ENCODE data around the gene HOXB1.

HOXB1 gene

DNA sequence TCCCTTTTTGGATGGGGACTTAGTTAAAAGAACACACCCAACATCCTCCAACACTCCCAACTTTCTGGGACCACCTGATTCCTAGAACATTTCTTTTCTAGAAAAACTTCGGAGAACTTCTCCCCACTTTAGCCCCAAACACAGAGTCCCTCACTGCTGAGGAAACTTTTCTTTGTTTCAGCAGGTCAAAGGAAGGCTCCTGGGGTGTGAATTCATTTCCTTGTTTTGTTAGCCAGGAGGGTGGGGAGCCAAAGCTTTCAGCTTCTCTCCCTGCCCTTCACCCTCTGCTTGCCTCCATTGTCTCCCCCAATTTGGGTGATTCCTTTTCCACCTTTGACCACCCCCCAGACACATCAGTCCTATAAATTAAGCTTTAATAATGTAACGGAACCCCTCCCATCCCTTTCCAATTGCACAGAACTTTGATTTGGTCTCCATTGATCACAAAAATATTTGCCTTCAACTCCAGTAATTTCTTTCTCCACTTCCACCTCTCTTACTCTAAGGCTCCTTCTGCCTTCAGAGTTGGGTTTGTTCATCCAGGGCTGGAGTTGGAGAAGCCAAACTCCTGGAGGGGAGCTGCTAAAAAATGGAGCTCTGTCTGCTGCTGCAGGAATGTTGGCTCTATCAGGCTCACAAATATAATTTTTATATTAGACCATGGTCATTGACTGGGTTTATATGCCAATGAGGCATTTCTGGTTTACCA lies 37.0 kb upstream of the HOXB1 start:
- no peak for DNase-seq (ENCODE audit: low spot score)

DNA sequence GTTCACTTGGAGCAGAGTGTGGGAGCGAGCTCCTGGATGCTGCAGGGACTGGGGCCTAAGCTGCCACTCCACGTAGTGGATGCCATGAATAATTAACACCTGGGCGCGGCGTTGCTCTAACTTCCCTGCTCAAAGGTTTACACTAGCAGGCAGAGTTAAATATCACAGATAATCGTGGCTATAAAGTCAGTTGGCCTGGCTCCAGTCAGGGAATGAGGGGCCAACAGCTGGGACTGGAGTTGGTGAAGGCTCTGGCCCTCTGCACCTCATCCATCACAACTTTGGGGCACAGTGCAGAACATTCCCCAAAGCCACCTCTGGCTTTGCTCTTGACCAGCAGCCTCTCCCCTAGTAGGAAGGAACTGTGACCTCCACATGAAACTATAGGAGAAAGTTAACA lies 36.4 kb upstream of the HOXB1 start:
- no peak for DNase-seq (ENCODE audit: low spot score)

DNA sequence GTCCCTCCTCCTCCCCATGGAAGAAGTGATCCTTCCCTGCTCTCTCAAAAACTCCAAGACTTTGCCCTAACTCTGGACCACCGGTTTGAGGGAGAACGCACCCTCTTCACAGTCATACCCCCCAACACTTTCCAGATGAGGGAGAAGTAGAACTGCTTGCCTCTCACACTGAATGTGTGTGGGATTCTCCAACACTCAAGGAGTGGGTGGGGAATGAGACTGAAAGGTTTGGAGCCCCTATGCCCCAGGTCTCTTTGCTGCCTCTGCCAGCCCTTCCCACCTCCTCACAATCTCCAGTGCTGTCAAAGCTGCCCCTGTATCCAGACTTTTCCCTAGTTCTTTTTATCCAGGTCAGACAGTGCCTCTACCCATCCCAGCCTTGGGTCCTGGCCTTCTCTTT lies 35.9 kb upstream of the HOXB1 start:
- DNase-seq (ENCODE audit: low spot score): no peak

DNA sequence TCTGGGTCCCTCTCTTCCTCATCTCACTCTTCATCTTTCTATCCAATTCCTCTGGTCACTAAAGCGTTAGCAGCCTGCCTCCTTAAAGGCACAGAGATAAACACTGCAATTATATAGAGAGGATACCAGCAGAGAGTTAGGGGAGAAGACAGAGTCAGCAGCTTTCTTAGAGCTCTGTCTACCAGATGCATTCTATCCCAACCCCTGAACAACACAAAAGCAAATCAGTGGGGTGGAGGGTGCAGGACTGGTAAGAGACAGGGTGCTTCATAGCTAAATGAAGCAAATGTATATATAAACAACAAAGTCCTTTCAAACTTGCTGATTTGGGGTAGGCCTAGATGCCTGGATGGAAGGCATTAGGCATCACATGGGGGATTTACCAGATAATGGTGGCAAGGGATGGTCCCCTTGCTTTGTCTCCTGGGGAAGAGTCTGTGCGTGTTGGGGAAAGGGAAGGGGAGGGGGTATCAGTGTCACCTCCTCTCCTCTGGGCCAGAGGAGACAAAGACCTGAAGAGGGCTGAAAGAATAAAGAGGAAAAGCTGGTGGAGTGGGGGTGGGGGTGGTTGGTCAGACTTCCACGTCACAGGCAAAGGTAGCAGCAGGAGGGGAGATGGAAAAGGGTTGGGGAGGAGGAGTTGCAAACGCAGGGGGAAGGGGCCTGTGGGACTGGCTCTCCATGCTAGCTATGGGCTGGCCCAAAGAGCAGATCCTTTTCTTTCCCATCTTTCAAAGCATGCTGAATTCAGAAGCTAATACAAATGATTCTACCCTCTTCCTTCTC lies 35.3 kb upstream of the HOXB1 start:
- no peak for DNase-seq (ENCODE audit: low spot score)

- DNase-seq (ENCODE audit: low spot score): no peak
Measured at GRCh38 chr17:48565022-48565554, 34.3 kb upstream of the HOXB1 start.

DNA sequence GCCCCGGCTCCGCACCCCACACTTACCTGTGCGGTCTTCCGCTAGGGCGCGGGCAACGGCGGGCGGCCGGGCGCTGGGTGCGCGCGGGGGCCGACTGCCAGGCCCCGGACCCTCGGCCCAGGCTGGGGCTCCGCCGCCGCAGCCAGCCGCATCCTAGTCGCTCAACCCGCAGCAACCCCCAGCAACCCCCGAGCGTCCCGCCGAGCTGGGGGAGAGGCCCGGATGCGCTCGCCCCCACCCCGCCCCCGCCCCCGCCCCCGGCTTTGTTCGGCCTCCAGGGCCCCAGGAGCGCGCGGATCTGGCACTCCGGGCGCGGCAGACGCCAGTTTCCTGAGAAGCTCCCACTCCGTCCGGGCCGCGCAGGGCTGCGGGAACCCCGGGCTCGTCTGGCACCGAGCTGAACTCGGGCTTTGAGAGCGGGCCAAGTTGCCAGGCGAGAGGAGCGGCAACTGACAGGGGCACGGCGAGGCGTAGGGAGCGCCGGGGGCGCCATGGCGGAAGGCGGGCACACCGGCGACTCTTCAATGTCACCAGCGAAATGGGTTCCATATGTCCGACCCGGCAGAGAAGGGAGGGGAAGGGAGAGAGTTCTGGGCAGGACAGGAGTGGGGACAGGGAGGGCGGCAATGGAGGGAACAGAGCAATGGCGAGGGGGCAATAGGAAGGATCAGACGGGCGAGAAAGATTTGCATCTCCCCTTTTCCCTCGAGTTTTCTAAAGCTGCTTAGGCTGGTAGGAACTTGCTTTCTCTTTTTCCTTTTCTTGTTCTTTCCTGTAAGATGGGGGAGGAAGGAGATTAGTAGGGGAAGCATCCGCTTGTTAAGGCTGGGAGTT lies 33.6 kb upstream of the HOXB1 start:
- no peak for DNase-seq (ENCODE audit: low spot score)

DNA sequence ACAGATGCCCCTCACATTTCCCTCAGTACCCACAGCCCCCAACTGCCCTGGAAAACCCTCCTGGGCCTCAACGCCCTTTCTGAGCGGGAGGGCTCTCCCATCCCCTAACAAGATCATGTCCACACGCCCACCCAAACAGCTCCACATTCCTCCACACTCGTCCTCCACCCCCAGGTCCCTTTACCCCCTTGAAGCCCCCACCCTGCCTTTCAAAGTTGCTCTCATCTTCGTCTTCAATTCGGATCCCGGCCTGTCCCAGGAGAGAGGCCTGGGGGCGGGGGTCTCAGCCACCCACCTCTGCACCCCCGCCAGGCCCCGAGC lies 33.0 kb upstream of the HOXB1 start:
- DNase-seq (ENCODE audit: low spot score): no peak

DNA sequence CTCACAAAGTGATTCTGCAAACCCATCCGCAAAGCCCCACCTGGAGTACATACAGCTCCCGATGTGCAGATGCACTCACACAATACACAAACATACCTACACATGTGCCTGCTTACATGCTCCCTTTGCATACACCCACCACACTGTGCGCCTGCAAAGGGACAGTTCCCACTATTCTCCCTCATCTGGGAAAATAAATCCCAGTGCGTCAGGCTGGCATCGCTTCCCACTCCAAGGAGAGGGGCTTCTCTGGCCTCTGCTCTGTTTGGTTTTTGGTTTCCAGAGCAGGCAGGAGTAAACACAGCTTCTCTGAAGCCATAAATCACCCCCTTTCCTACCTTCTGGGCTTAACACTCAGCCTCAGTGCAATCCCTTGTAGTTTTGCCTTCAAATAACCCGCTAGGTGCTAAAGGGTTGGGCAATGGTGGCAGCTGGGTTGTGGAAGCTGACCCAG lies 32.6 kb upstream of the HOXB1 start:
- no peak for DNase-seq (ENCODE audit: low spot score)

- no peak for DNase-seq (ENCODE audit: low spot score)
Measured at GRCh38 chr17:48562934-48563333, 32.1 kb upstream of the HOXB1 start.

DNA sequence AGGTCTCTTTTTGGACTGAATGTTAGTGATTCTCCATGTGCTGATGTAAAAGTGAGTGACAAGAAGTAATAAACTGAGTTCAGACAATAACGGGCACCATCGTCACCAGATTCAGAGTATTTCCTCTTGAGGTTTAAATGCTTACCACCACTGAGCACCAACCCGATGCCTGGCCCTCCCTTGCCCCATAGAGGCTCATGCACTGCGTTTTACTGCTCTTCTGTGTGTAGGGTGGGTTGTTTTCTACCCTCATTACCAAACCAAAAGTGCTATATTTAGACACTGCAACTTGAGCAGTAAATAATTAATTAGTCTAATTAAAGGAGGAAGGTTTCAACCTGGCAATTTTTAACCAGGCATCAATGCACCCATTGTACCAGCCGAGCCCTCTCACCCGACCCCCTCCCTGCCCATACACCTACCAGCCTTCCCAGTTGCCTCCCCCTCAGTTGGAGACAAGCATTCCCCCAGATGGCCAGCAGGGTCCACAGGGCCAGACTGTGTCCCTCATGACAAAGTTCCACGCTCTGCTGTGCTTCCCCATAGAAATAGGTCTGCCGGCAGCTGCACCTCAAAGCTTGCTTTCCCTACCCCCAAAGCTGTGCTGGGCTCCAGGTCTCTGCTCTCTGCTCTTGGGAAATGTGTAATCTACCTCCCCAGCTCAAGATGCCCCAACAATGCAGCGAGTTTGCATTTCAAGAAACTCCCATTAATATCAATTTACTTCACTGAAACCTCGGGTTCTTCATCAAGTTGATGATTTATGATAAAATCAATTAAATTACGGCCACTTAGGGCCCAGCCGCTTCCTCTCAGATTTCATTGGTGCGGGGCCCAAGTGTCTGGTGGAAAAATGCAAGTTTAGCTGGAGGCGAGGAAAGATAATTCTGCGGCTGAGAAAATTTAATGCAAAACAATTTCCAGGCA lies 31.3 kb upstream of the HOXB1 start:
- DNase-seq (ENCODE audit: low spot score): no peak

DNA sequence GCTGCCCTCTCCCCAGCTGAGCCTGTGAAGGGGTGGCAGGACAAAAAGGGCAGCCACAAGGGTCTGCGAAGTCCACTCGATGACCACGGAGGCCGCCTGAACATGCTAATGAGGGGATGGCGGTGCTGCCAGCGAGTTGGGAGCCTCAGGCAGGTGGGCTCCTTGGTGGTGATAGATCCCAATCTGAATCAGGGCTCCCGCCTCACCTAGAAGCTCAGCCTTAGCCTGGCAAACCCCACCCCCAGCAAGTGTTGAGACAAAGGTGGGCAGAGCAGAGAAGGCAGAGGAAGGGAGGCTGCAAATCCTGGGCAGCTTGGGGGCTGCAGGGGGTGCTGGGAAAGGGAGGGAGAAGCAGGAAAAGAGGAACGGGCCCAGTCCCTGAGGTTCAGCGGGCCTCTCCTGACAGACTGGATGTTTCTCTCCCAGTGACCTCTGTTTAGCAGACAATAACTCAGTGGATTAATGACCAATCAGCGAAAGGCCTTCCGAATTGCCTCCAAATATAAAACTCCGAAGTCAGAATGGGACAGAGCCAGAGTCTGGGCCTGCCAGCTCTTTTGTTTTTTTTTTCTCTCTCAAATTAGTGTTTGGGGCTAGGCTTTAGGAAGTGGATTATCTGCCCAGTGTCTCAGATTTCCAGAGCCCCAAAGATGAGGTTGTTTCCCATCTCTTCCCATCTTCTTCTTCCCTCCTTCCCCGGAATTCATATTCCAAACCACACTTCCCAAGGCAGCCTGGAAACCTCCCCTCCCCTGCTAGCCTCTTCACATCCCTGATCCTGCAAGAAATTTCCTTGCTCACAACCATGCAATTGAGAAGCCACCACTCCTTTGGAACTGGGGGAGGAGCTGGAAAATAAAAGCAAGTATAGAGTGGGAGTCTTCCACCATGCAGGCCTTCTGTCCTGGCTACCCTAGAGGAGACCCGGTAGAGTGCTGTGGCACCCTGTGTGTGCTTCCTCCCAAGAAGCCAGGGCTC lies 29.3 kb upstream of the HOXB1 start:
- DNase-seq (ENCODE audit: low spot score): no peak

DNA sequence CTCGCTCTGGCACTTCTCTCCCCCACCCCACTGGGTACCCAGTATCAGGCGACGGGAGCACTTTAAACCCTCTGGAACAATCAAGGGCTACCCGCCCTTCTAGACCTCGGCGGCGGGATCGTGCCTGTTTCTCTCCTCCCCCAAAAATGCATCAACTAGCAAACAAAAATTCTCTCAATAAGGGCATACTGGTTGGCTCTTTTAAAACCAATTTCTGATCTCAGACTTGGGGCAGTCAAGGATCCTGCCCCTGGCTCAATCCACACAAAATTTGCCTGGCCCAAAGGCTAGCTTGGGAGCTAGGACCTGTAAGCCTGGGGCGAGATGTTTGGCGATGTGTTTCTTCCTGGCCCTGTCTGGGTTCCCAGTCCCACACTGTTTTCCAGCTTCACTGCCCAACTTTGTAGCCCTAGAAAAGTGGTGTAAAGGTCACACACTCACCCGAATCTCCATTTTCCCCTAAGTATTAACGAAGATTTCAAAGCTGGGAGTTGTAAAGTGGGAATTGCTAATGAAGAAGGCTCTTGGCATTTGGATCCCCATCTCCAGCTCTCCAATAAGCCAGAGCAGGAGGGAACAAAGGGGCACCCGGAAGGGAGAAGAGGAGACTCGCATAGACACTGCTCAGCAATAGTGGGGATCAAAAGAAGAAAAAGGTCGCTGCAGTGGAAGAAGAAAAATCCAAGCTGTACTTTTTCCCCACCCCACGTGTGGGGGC lies 28.5 kb upstream of the HOXB1 start:
- no peak for DNase-seq (ENCODE audit: low spot score)

- DNase-seq (ENCODE audit: low spot score): no peak
Measured at GRCh38 chr17:48558831-48559121, 28.0 kb upstream of the HOXB1 start.

DNA sequence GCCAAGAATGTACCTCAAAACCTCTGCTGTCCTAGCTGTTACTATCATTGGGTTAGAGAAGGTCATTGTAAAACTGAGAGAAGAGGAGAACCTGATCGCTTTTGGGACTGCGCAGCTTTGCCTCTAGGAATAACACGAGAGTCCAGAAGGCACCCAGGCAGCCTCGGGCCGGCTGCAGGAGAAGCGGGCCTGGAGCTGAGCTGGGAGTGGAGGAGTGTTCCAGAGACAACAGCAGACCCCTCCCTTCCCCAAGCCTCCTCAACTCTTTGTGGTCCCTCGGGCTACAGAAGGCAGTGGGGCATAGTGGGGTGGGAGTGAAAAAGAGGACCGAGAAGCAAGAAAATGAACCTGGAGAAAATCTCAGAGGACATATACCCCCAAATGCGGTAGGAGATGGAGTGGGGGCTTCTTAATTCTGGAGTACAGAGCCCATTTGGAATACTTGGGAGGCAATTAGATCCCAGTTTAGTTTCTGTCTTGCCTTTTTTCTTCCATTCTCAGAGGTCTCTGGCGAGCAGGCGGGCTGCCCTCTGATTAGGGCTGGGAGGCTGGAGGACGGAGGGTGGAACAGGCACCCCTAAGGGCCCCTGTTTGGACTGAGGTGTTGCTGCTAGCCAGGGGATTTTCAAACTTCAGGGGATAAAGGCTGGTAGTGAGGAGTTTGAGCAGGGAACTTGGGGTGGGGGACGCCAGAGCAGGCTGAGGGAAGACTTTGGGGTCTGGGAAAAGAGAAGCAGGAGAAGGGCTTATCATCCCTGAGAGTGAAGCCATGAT lies 27.4 kb upstream of the HOXB1 start:
- DNase-seq (ENCODE audit: low spot score): no peak

GRCh38 chr17:48556576-48557401 lies 26.0 kb upstream of the HOXB1 start:
- no peak for DNase-seq (ENCODE audit: low spot score)

DNA sequence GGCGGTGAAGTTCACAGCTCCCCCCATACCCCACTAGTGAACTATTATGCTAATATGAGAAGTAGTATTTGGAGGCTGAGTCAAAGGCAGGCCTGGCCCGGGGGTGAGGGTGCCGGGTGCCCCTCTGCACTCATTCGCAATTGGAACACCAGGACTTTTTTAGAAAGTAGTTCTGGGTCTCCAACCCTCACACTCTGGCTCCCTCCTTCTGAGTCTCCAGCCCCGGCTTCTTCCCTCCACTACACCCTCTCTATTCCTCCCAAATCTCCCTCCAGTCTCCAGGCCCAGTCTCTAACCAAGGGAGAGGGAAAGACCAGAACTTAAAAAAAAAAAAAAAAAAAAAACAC lies 25.4 kb upstream of the HOXB1 start:
- no peak for DNase-seq (ENCODE audit: low spot score)

- DNase-seq (ENCODE audit: low spot score): peak; percentile 88
Measured at GRCh38 chr17:48555258-48556228, 24.7 kb upstream of the HOXB1 start.

Data from AG08396 (cell line).